ENCODE results near the gene ESR1.
"Not testable (repeated sequence)": the region's sequence is repeated elsewhere in the genome, so short reads cannot be mapped to it uniquely, and the experiment has no call there.

ESR1 gene

GRCh38 chr6:152099446-152100182 is 292.1 kb downstream of the ESR1 start:
- no peak for DNase-seq

- DNase-seq = no peak
These were observed 292.7 kb downstream of the ESR1 start for GRCh38 chr6:152100183-152100618.

GRCh38 chr6:152107973-152108372 is 300.5 kb downstream of the ESR1 start:
- no peak for DNase-seq

- DNase-seq = no peak
These were observed 303.7 kb downstream of the ESR1 start for GRCh38 chr6:152110886-152111820.

- no peak for DNase-seq
These were observed 305.2 kb downstream of the ESR1 start for GRCh38 chr6:152112491-152113261.

GRCh38 chr6:152117156-152118133 is 310.0 kb downstream of the ESR1 start:
- no peak for DNase-seq

GRCh38 chr6:152118224-152118623 is 310.7 kb downstream of the ESR1 start:
- DNase-seq = no peak

GRCh38 chr6:152118678-152119077 is 311.2 kb downstream of the ESR1 start:
- no peak for DNase-seq

- DNase-seq = no peak
These were observed 312.3 kb downstream of the ESR1 start for GRCh38 chr6:152119831-152120230.

GRCh38 chr6:152121910-152122309 is 314.4 kb downstream of the ESR1 start:
- no peak for DNase-seq

- no peak for DNase-seq
These were observed 315.0 kb downstream of the ESR1 start for GRCh38 chr6:152122434-152122833.

GRCh38 chr6:152123076-152123475 is 315.6 kb downstream of the ESR1 start:
- DNase-seq = no peak

GRCh38 chr6:152124429-152125074 is 317.1 kb downstream of the ESR1 start:
- no peak for DNase-seq

GRCh38 chr6:152127432-152128165 is 320.1 kb downstream of the ESR1 start:
- DNase-seq = no peak

GRCh38 chr6:152129691-152130151 is 322.2 kb downstream of the ESR1 start:
- no peak for DNase-seq

GRCh38 chr6:152130441-152130840 is 323.0 kb downstream of the ESR1 start:
- no peak for DNase-seq

- no peak for DNase-seq
These were observed 328.4 kb downstream of the ESR1 start for GRCh38 chr6:152135755-152136448.

GRCh38 chr6:152136449-152136825 is 329.0 kb downstream of the ESR1 start:
- no peak for DNase-seq

- DNase-seq = not testable (repeated sequence)
These were observed 330.9 kb downstream of the ESR1 start for GRCh38 chr6:152138344-152138743.

- DNase-seq = no peak
These were observed 334.6 kb downstream of the ESR1 start for GRCh38 chr6:152142105-152142504.

All from NCI-H1436 treated with DMSO at 0.1 percent for 48 hours (cell line).